H1 (cell line): ENCODE data around the gene SCYGR7. TPM values are rescaled to one million over a fixed set of nuclear protein-coding genes. Genes with fewer than 3 reads are reported as not detected.
A peak's percentile ranks its signal among the peaks of the same experiment; 100 is the strongest.

Experiments
- CTCF ChIA-PET: fragments of 300-600 bp; sonication (Branson Sonifier 250); formaldehyde crosslinking; loops from one replicate; lab custom pipeline; 2021; ENCODE audit not compliant: partially characterized antibody; lab: Charles Lee
- POLR2A ChIA-PET: fragments of 300-600 bp; sonication (Branson Sonifier 250); formaldehyde crosslinking; loops from one replicate; lab custom pipeline; 2021; ENCODE audit warnings: inconsistent platforms; ENCODE audit not compliant: partially characterized antibody; lab: Charles Lee
- DNase-seq, 2 experiments: peaks; one replicate each; pipeline versions ENCODE4 v3.0.0 to v3.0.0-alpha.2; 2010 to 2022; ENCODE audit warnings: low spot score in 2 of 2, low read depth in 1 of 2, mixed read lengths in 1 of 2
- FAIRE-seq: peaks from 2 replicates; lab custom pipeline; 2011; peaks lifted over from hg19 to GRCh38; lab: Jason Lieb, UNC
- H2AFZ ChIP-seq: 2 replicates; pipeline ENCODE4 v1.8.1; 2012; ENCODE audit warnings: low read length, inconsistent platforms
- H2AK5ac ChIP-seq: 2 replicates; pipeline ENCODE4 v1.6.1; 2013; ENCODE audit warnings: low read depth, low read length
- H2BK120ac ChIP-seq: replicated peaks from 2 replicates; pipeline ENCODE3; 2013; ENCODE audit warnings: low read depth, low read length, inconsistent platforms
- H2BK12ac ChIP-seq: 2 replicates; pipeline ENCODE4 v1.6.1; 2013; ENCODE audit warnings: low read depth, low read length
- H2BK15ac ChIP-seq: 2 replicates; pipeline ENCODE4 v1.6.1; 2013; ENCODE audit warnings: low read length
- H2BK20ac ChIP-seq: 2 replicates; pipeline ENCODE4 v1.6.1; 2013; ENCODE audit warnings: low read length
- H2BK5ac ChIP-seq: 2 replicates; pipeline ENCODE4 v1.6.1; 2013; ENCODE audit warnings: low read depth, low read length
- H3K14ac ChIP-seq: 2 replicates; pipeline ENCODE4 v1.6.1; 2013; ENCODE audit warnings: inconsistent platforms; ENCODE audit not compliant: insufficient read length
- H3K18ac ChIP-seq: 2 replicates; pipeline ENCODE4 v1.6.1; 2013; ENCODE audit warnings: low read length; ENCODE audit errors: extremely low read depth
- H3K23ac ChIP-seq: 2 replicates; pipeline ENCODE4 v1.6.1; 2013; ENCODE audit warnings: inconsistent platforms; ENCODE audit not compliant: insufficient read length
- H3K23me2 ChIP-seq: 2 replicates; pipeline ENCODE4 v1.6.1; 2013; ENCODE audit warnings: low read depth, low read length
- H3K27ac ChIP-seq: 2 replicates; pipeline ENCODE4 v1.6.1; 2011; ENCODE audit warnings: low read depth, low read length, inconsistent platforms
- H3K27me3 ChIP-seq, 4 experiments: replicated peaks in 1 of 4; 1 replicate in 1 of 4; 2 replicates in 3 of 4; pipeline versions ENCODE4 v1.6.1 to v1.8.1; 2011 to 2013; ENCODE audit warnings: low read length in 3 of 4, mild to moderate bottlenecking in 3 of 4, inconsistent platforms in 2 of 4, mixed read lengths in 2 of 4, moderate library complexity in 1 of 4; ENCODE audit not compliant: control insufficient read depth in 3 of 4, insufficient read depth in 3 of 4; ENCODE audit errors: extremely low read depth in 1 of 4
- H3K36me3 ChIP-seq, 4 experiments: 2 replicates each; pipeline versions ENCODE4 v1.6.1 to v1.8.1; 2011 to 2013; ENCODE audit warnings: mild to moderate bottlenecking in 4 of 4, low read length in 3 of 4, moderate library complexity in 2 of 4, control low read depth in 1 of 4, inconsistent platforms in 1 of 4; ENCODE audit not compliant: insufficient read depth in 4 of 4, control insufficient read depth in 2 of 4
- H3K4ac ChIP-seq: replicated peaks from 2 replicates; pipeline ENCODE3; 2013; ENCODE audit warnings: low read length, low read depth, mixed read lengths, inconsistent platforms; ENCODE audit not compliant: insufficient read length
- H3K4me1 ChIP-seq, 4 experiments: replicated peaks in 1 of 4; 1 replicate in 1 of 4; 2 replicates in 3 of 4; pipeline versions ENCODE4 v1.6.1 to v1.8.1; 2011 to 2013; ENCODE audit warnings: low read length in 3 of 4, inconsistent platforms in 2 of 4, mixed read lengths in 1 of 4; ENCODE audit not compliant: insufficient read depth in 4 of 4, control insufficient read depth in 3 of 4
- H3K4me2 ChIP-seq, 2 experiments: 2 replicates each; pipeline versions ENCODE4 v1.6.1 to v1.8.1; 2011 to 2013; ENCODE audit warnings: low read depth in 2 of 2, low read length in 2 of 2, control low read depth in 1 of 2, inconsistent platforms in 1 of 2, mild to moderate bottlenecking in 1 of 2; ENCODE audit not compliant: insufficient read depth in 1 of 2
- H3K4me3 ChIP-seq, 4 experiments: fragments of 200-600, 300-600 bp in 1 of 4; sonication (generic), shearing (Covaris generic), sonication (Bioruptor Twin) in 1 of 4; 2 replicates each; pipeline versions ENCODE4 v1.5.1 to v1.8.1; 2011 to 2016; ENCODE audit warnings: low read length in 4 of 4, low read depth in 3 of 4, control low read depth in 2 of 4, inconsistent platforms in 2 of 4, mild to moderate bottlenecking in 2 of 4, mixed read lengths in 1 of 4, moderate library complexity in 1 of 4; ENCODE audit not compliant: insufficient read depth in 2 of 4; ENCODE audit errors: extremely low read depth in 1 of 4
- H3K56ac ChIP-seq: replicated peaks from 2 replicates; pipeline ENCODE3; 2013; ENCODE audit warnings: low read depth, mild to moderate bottlenecking, mixed read lengths, low read length, inconsistent platforms; ENCODE audit not compliant: insufficient read length
- H3K79me1 ChIP-seq: 2 replicates; pipeline ENCODE4 v1.6.1; 2013; ENCODE audit warnings: low read depth, low read length, control low read depth
- H3K79me2 ChIP-seq, 2 experiments: 2 replicates each; pipeline versions ENCODE4 v1.6.1 to v1.8.1; 2012 to 2013; ENCODE audit warnings: low read length in 2 of 2, mild to moderate bottlenecking in 2 of 2, inconsistent platforms in 1 of 2; ENCODE audit not compliant: insufficient read depth in 2 of 2, control insufficient read depth in 1 of 2
- H3K9ac ChIP-seq, 4 experiments: replicated peaks in 1 of 4; 1 replicate in 1 of 4; 2 replicates in 3 of 4; pipeline versions ENCODE4 v1.6.1 to v1.8.1; 2011 to 2013; ENCODE audit warnings: low read depth in 3 of 4, low read length in 3 of 4, control low read depth in 2 of 4, mild to moderate bottlenecking in 2 of 4, moderate library complexity in 2 of 4, inconsistent platforms in 1 of 4; ENCODE audit errors: extremely low read depth in 1 of 4
- H3K9me3 ChIP-seq, 2 experiments: 2 replicates each; pipeline versions ENCODE4 v1.6.1 to v1.8.1; 2012 to 2013; ENCODE audit warnings: mild to moderate bottlenecking in 2 of 2, moderate library complexity in 2 of 2, control low read depth in 1 of 2, inconsistent platforms in 1 of 2, low read depth in 1 of 2, low read length in 1 of 2, mixed read lengths in 1 of 2; ENCODE audit not compliant: insufficient read depth in 2 of 2
- H4K20me1 ChIP-seq, 2 experiments: replicated peaks in 1 of 2; 2 replicates each; pipeline versions ENCODE3 to v1.8.1; 2011 to 2013; ENCODE audit warnings: inconsistent platforms in 2 of 2, low read length in 2 of 2, mild to moderate bottlenecking in 1 of 2; ENCODE audit not compliant: insufficient read depth in 2 of 2, control insufficient read depth in 1 of 2
- H4K5ac ChIP-seq: 2 replicates; pipeline ENCODE4 v1.6.1; 2013; ENCODE audit warnings: low read length, low read depth, mixed read lengths, inconsistent platforms; ENCODE audit not compliant: insufficient read length
- H4K8ac ChIP-seq: 2 replicates; pipeline ENCODE4 v1.8.0; 2013; ENCODE audit warnings: mild to moderate bottlenecking, moderate library complexity, low read length, inconsistent platforms; ENCODE audit not compliant: insufficient read depth; ENCODE audit errors: extremely low read depth
- H4K91ac ChIP-seq: replicated peaks from 2 replicates; pipeline ENCODE3; 2013; ENCODE audit warnings: low read length, mixed read lengths, inconsistent platforms; ENCODE audit not compliant: insufficient read length
- KDM4A ChIP-seq: IDR thresholded peaks from one replicate; pipeline ENCODE4 v1.7.1; 2012; ENCODE audit warnings: low read depth, mild to moderate bottlenecking, moderate library complexity, low read length, inconsistent platforms; ENCODE audit not compliant: severe bottlenecking
- MAFK ChIP-seq: IDR thresholded peaks from 2 replicates; pipeline ENCODE4 v1.6.1; 2012; ENCODE audit warnings: low read depth, mild to moderate bottlenecking, improper control_type of control experiment, low read length
- NRF1 ChIP-seq: IDR thresholded peaks from 2 replicates; pipeline ENCODE4 v1.6.1; 2011; ENCODE audit warnings: mild to moderate bottlenecking, low read depth, low read length, improper control_type of control experiment
- SUZ12 ChIP-seq: fragments of 200-600 bp; sonication (generic); IDR thresholded peaks from 2 replicates; pipeline ENCODE4 v1.6.1; 2012; ENCODE audit warnings: mild to moderate bottlenecking, inconsistent platforms, low read length, moderate library complexity, mixed read lengths
- TBP ChIP-seq: IDR thresholded peaks from 2 replicates; pipeline ENCODE4 v1.6.1; 2011; ENCODE audit warnings: low read depth, low read length, improper control_type of control experiment
- WGBS, 2 experiments: shearing (Covaris generic) in 1 of 2; methylation state at CpG; one replicate each; pipeline versions ENCODE4 v1.1.6 to v1.1.7; 2013 to 2015; ENCODE audit warnings: low lambda C conversion rate in 2 of 2, mixed read lengths in 2 of 2, inconsistent platforms in 1 of 2, low coverage in 1 of 2, missing lambda C conversion rate in 1 of 2; ENCODE audit not compliant: insufficient replicate concordance in 2 of 2, insufficient coverage in 1 of 2, insufficient read length in 1 of 2; ENCODE audit errors: extremely low coverage in 1 of 2, missing lambda C conversion rate in 1 of 2; 5-methylcytosine and 5-hydroxymethylcytosine counted together
- polyA plus RNA-seq, 7 experiments: library from polyadenylated mRNA; depleted of rRNA in 3 of 7; stranded (reverse) in 5 of 7; unstranded in 2 of 7; fragments of >200 nt in 5 of 7; fragments of 200-250 nt in 2 of 7; gene quantifications; 1 replicate in 5 of 7; 2 replicates in 1 of 7; 4 replicates in 1 of 7; pipeline versions ENCODE4 v1.2.1 to v1.2.3, GENCODE V29; 2011 to 2013; ENCODE audit warnings: missing spikeins in 2 of 7, mixed read lengths in 2 of 7
- total RNA-seq: library from RNA; stranded (reverse); fragmentation: NEBNext Ultra II Directional; extraction: Animal tissue kit (Norgen Biotek cat#: 25700); gene quantifications from 2 replicates; pipeline ENCODE4 v1.2.1, GENCODE V29; 2021

Gene SCYGR7
- total and polyA plus RNA-seq, 2 of the 8 experiments (the other 6 are each of a cell fraction or from before 2014, with no cell fraction given) = not detected

GRCh38 chr2:227772197-227772661 is 44.1 kb downstream of the SCYGR7 start:
- peaks cover 1 to 8% (median 3%) of the 10 kb centered on the region in 4 experiments; a peak in 3 of 7 replicates for H3K4me1 ChIP-seq
- DNase-seq = no peak
- WGBS, 2 experiments = 85% methylated on average over 5 of the region's 5 CpGs; no CpG with 5 or more reads in 1 of the 2 experiments
- H4K20me1 ChIP-seq = no peaks in the 10 kb centered on the region
- no peak overlapping the region for H4K8ac ChIP-seq
- H3K36me3 ChIP-seq = no peaks in the 10 kb centered on the region
- no peak overlapping the region; the same call in 1 of the 2 replicates for H2BK20ac ChIP-seq
- no peak overlapping the region for H2BK120ac ChIP-seq
- H3K18ac ChIP-seq = no peak overlapping the region
- no peak overlapping the region for H3K4me2 ChIP-seq
- no peak overlapping the region for H3K4ac ChIP-seq
- no peak overlapping the region for H4K91ac ChIP-seq
- POLR2A ChIA-PET = no interaction called here
- H3K9ac ChIP-seq = no peak overlapping the region
- TF ChIP-seq SUZ12 (no peak), NRF1 (no peak), MAFK (no peak), TBP (peak; percentile 58; the same call in 1 of the 2 replicates), KDM4A (no peak)
- TF ChIP-seq, all 59 proteins: peak for 1
- Histone ChIP-seq H2AFZ (0 out of 2 replicates have a peak overlapping the region, but pooled peaks have one; percentile 6), H3K4me3 (no peak overlapping the region), H3K56ac (no peak overlapping the region), H2AK5ac (no peak overlapping the region), H3K79me2 (no peaks in the 10 kb centered on the region), H4K5ac (no peak overlapping the region), H3K27me3 (no peaks in the 10 kb centered on the region), H3K9me3 (no peaks in the 10 kb centered on the region), H2BK5ac (no peak overlapping the region), H2BK12ac (no peak overlapping the region; the same call in 1 of the 2 replicates), H3K79me1 (no peaks in the 10 kb centered on the region), H2BK15ac (no peak overlapping the region), H3K23me2 (no peaks in the 10 kb centered on the region; the same call in 1 of the 2 replicates), H3K27ac (no peak overlapping the region), H3K14ac (no peak overlapping the region), H3K23ac (no peak overlapping the region)
- FAIRE-seq = no peak
- CTCF ChIA-PET = interaction anchor here (0.7 to 3.5 kb wide), 7 partner anchors 11 to 156 kb away, joined by 3 to 38 read pairs (median 5); no protein-coding TSS in a partner anchor
